Measurements from ENCODE around the gene TMEM167B. TPM values are rescaled to one million over a fixed set of nuclear protein-coding genes. Genes with fewer than 3 reads are reported as not detected.

TMEM167B gene
- total RNA-seq, 1 donor from 2014 or later = 40.3 TPM

- no peak for TF ChIP-seq CTCF (IDR thresholded peaks at IDR 0.05)
- Mint-ChIP-seq H3K27me3 (ENCODE audit: low read depth) (no peaks in the 10 kb centered on the region), H3K9me3 (ENCODE audit: low read depth) (no peaks in the 10 kb centered on the region), H3K27ac (ENCODE audit: unreplicated experiment) (no peak overlapping the region), H3K4me3 (ENCODE audit: unreplicated experiment) (no peak overlapping the region), H3K36me3 (ENCODE audit: low read depth) (no peaks in the 10 kb centered on the region), H3K4me1 (ENCODE audit: low read depth) (no peaks in the 10 kb centered on the region)
- DNase-seq (ENCODE audit: low spot score) = no peak
These were observed 41.2 kb downstream of the TMEM167B start for GRCh38 chr1:109131800-109132199.

DNA sequence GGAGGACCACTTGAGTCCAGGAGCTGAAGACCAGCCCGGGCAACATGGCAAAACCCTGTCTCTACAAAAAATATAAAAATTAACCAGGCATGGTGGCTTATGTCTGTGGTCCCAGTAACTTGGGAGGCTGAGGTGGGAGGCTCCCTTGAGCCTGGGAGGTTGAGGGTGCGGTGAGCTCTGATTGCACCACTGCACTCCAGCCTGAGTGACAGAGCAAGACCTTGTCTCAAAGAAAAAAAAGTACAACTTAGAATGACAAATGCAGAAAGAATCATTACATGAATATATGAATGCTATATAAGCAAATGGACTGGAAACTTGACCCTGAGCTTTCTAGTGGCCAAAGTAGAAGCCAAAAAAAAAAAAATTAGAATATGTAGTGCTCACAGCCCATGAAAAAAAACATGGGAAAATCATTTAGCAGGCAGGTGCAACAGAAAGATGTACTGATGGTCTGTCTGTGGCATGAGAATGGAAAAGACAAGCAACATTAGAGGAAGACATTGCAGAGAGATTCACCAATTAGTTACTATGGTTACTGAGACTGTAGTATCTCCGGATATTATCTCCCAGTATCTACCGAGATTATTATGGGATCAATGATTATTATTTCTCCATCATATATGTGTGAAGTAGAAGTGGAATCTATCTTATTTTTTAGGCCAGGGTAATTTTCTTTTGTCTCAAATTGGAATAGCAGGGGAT lies 42.6 kb downstream of the TMEM167B start:
- no peaks in the 10 kb centered on the region for H3K9me3 Mint-ChIP-seq (ENCODE audit: low read depth)
- TF ChIP-seq CTCF (IDR thresholded peaks at IDR 0.05) = no peak
- H3K4me3 Mint-ChIP-seq (ENCODE audit: unreplicated experiment) = no peak overlapping the region
- H3K36me3 Mint-ChIP-seq (ENCODE audit: low read depth) = no peaks in the 10 kb centered on the region
- DNase-seq (ENCODE audit: low spot score) = no peak
- no peaks in the 10 kb centered on the region for H3K4me1 Mint-ChIP-seq (ENCODE audit: low read depth)
- H3K27me3 Mint-ChIP-seq (ENCODE audit: low read depth) = no peaks in the 10 kb centered on the region
- no peak overlapping the region for H3K27ac Mint-ChIP-seq (ENCODE audit: unreplicated experiment)

DNA sequence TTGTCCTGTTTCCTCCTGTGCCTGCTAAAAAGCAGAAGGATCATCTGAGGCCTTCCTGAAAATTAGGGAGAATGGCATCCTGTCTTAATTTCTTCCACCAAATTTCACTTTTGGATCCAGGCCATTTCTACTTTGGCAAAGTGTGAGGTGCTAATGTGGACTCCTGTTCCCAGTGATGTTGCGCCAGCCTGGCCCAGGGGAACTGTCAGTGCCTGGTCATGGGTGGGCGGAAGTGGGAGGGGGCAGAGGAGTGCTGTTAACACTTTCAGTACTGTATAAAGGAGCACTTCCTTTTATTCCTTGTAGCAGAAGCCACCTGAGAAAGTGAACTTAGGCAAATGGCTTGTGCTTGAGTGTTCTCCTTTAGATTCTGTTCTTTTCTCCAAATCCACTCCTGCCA lies 43.3 kb downstream of the TMEM167B start:
- Mint-ChIP-seq H3K4me1 (ENCODE audit: low read depth) (no peaks in the 10 kb centered on the region), H3K9me3 (ENCODE audit: low read depth) (no peaks in the 10 kb centered on the region), H3K4me3 (ENCODE audit: unreplicated experiment) (no peak overlapping the region), H3K27ac (ENCODE audit: unreplicated experiment) (no peak overlapping the region), H3K27me3 (ENCODE audit: low read depth) (no peaks in the 10 kb centered on the region), H3K36me3 (ENCODE audit: low read depth) (no peaks in the 10 kb centered on the region)
- TF ChIP-seq CTCF (IDR thresholded peaks at IDR 0.05) = no peak
- no peak for DNase-seq (ENCODE audit: low spot score)

DNA sequence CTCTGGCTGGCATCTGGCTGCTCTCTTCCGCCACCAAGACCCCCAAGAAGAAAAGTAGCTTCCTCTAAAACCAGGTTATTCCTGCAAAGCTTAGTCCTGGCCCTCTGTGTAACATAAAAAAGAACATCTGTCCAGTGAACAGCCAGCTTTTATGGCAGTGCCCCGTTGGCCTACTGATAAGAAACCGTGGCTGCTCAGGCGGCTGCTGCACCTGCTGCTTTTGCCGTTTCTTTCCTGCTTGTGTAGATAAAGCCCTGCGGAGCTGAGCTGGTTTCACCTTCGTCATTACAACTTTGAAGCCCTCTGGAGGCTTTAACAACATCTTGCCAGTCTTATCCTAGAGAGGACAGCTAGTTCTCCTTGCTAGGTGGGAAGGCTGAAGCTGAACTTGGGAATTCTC lies 43.9 kb downstream of the TMEM167B start:
- H3K36me3 Mint-ChIP-seq (ENCODE audit: low read depth) = no peaks in the 10 kb centered on the region
- no peak for DNase-seq (ENCODE audit: low spot score)
- no peaks in the 10 kb centered on the region for H3K9me3 Mint-ChIP-seq (ENCODE audit: low read depth)
- H3K27ac Mint-ChIP-seq (ENCODE audit: unreplicated experiment) = no peak overlapping the region
- no peak overlapping the region for H3K4me3 Mint-ChIP-seq (ENCODE audit: unreplicated experiment)
- no peaks in the 10 kb centered on the region for H3K27me3 Mint-ChIP-seq (ENCODE audit: low read depth)
- H3K4me1 Mint-ChIP-seq (ENCODE audit: low read depth) = no peaks in the 10 kb centered on the region
- TF ChIP-seq CTCF (IDR thresholded peaks at IDR 0.05) = no peak

DNA sequence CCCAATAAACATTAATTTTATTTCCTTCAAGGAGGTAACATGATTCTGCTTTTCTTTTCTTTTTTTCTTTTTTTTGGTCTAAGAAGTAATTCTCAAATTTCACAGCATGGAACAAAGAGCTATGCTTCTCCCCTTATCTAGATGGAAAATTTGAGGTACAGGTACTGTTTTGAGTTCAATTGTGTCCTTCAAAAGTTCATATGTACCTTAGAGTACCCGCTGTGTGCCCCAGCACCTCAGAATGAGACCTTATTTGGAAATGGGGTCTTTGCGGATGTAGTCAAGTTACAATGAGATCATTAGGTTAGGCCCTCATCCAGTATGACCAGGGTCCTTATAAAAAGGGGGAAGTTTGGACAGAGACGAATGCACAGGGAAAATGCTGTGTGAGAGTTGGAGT lies 45.4 kb downstream of the TMEM167B start:
- Mint-ChIP-seq H3K36me3 (ENCODE audit: low read depth) (no peaks in the 10 kb centered on the region), H3K27me3 (ENCODE audit: low read depth) (no peaks in the 10 kb centered on the region), H3K4me1 (ENCODE audit: low read depth) (no peaks in the 10 kb centered on the region), H3K4me3 (ENCODE audit: unreplicated experiment) (no peak overlapping the region), H3K27ac (ENCODE audit: unreplicated experiment) (no peak overlapping the region), H3K9me3 (ENCODE audit: low read depth) (no peaks in the 10 kb centered on the region)
- no peak for DNase-seq (ENCODE audit: low spot score)
- TF ChIP-seq CTCF (IDR thresholded peaks at IDR 0.05) = no peak
